T-helper 9 cell (primary cell): ENCODE data around the gene ARHGAP36.

Source experiments
- DNase-seq: peaks from one replicate; pipeline ENCODE4 v3.0.0-alpha.2; 2020
- total RNA-seq, 2 donors: gene quantifications; one replicate each; lab custom pipeline; 2026; lab: John Stamatoyannopoulos, UW

Gene ARHGAP36, protein sequence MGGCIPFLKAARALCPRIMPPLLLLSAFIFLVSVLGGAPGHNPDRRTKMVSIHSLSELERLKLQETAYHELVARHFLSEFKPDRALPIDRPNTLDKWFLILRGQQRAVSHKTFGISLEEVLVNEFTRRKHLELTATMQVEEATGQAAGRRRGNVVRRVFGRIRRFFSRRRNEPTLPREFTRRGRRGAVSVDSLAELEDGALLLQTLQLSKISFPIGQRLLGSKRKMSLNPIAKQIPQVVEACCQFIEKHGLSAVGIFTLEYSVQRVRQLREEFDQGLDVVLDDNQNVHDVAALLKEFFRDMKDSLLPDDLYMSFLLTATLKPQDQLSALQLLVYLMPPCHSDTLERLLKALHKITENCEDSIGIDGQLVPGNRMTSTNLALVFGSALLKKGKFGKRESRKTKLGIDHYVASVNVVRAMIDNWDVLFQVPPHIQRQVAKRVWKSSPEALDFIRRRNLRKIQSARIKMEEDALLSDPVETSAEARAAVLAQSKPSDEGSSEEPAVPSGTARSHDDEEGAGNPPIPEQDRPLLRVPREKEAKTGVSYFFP
- total RNA-seq: 0 reads per million in 2 donors

DNA sequence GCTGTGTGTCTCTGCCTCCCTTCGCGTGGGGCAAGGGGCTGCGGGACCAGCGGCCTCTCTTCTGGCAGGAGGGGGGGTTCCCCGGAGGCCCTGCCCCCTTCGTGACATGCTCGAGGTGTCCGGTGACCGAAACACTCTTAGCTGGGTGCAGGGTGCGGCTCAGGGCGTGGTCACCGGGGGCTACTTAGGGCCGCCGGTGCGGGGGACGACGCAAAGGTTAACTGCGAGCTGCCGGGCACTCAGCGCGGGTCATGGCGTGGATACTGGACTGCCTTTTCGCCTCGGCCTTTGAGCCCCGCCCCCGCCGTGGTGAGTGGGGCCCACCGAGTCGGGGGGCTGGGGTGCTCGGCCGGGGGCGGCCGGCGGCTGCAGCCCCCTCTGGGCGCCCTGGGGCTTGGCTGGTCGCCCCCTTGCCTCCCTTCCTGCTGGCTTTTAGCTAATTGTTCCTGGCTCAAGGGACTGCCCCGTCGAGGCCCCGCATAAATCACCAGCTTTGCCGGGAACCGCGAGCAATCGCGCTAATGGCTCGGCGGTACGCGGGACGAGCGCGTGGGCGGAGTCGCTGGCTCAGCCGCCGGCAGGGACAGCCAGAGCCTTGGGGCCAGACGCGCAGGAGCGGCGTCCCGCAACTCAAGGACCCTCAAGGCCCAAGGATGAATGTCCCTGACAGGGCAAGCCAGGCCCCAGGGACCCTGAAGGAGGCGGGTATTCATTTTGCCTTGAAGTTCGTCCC, at the start of gene ARHGAP36:
ARHGAP36 (plus strand) TSS at position 211 of the 733 bp plus-strand sequence. CDS start 23,320 bp downstream, outside the sequence.
- no peak for DNase-seq

DNA sequence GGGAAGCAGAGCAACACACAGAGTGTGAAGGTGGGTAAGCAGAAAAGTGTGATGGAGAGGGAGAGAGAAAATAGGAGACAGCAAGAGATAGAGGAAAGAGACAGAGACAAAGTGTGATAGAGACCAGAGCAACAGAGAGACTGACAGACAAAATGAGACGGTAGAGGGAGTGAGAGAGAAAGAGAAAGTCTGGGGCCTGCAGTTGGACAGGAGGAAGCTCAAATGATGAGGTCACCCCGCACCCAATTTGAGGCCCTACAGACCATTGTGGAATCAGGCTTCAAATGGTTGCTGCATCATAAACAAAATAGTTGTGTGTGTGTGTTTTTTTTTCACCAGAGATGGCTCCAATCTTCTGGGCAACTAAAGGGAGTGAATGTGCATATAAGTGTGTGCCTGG, 48.0 kb upstream of the ARHGAP36 start:
- no peak for DNase-seq

DNA sequence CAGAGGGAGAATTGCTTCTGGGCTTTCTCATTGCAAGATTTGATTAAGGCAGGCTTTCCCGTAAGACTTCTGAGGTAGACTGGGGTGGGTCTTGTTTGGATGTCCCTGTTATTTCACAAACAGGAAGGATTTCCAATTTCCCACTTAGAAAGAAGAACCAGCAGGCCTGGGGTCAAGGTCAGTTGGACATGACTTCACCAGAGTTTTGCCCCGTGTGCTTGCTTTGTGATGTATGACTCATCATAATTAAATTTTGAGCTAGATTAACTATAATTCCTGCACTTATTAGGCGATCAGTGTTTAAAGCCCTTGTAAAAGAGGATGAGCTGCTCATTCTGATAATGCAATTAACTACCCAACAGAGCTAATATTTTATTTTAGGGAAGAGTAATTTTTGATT, 32.8 kb upstream of the ARHGAP36 start:
- no peak for DNase-seq

DNA sequence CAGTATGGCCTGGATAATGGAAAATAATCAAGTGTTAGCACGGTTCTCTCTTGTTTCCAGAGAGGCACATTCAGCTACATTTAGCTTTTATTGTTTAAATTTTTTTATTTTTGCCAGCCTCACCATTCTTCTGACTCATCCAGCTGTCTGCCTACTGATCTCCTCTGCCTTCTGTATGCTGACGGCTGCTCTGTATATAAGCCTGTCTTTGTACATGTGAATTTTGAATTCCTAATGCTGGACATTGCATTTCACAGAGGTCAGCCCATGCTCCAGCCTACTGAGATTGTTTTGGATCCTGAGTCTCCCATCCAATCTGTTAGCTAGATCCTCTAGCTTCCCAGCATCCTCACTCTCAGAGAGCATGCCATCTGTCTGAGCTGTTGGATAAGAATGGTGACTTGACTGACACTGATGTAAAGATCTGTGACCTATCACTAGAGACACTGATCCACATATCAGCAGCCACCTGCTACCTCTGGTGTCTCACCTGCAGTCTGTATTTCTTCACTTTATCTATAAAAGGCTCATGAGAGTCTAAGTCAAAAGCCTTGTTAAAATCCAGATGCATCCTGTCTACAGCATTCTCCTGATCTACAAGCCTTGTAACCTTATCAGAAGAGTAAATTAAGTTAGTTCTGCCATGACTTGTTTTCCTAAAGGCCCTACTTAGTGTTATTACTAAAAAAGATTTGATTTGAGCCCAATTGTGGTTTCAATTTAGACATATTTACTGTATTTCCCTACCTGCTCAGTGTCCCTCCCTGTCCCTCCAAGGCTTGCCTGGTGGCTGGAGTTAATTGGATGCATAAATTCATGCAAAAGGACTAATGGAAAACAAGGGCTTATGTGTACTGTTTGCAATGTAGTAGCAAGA, 25.6 kb upstream of the ARHGAP36 start:
- no peak for DNase-seq

DNA sequence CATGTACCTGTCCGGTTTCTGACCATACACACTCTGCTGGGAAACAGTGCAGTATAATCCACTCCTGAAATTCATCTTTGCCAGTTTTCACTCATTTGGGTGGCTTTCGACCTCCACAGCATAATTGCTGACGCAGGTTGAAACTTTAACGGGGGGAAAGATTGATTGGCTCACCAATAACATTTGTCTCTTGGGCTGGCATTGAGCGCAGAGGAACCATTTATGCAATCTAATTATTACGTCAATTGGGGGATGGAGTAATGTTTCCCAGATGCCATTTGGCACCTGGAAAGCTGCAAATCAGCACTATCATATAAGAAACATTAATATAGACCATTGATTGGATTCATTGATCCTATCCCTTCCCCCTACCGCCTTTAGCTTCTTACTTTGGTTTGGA, 24.1 kb upstream of the ARHGAP36 start:
- no peak for DNase-seq

DNA sequence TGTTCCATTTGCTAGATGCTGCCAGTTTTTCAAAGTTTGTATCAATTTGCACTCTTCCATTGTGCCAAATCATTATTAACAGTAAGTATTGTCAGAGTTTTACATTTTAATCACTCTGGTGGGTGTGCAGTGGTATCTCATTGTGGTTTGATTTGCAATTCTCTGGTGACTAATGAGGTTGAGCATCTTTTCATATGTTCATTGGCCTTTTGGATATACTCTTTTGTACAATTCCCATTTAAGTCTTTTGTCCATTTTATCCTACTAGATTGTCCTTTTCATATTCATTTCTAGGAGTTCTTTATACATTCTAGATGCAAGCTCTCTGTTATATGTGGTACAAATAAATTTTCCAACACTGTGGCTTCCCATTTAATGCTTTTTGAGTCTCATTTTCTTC, 17.4 kb upstream of the ARHGAP36 start:
- DNase-seq: no peak

DNA sequence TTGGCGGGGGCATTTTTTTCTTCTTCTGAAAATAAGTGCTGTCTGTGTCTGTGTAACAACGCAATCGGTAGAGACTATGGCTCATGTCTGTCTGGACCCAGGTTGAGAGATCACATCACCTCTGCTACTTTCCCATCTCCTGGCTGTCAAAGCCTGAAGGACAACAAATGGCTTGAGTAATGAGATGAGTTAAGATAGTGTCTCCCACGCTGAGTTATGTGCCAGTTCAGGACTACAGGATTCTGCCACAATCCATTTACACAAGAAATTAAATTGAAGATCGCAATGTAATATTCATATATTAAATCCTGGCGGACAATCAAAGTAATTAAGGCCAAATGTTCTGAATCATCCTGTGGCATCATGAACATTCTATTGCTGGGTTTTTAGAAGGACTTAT, 16.5 kb upstream of the ARHGAP36 start:
- DNase-seq: no peak

DNA sequence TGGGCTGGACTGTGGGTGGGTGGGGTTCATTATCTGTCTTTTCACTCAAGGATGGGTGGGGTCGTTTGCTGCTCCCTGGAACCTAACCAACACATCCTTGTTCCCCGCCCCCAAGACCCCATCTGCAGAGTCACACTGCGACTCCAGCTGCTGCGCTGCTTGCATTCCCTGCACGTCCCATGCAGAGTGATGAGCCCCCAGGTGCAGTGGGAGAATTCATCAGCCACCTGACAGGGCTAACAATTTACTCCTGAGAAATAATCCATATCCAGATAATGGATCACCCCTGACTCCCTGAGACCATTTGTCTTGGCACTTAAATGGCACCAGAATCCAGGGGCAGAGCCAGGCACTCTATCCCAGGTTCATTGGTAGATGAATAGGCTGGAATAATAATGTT, 12.4 kb upstream of the ARHGAP36 start:
- no peak for DNase-seq

DNA sequence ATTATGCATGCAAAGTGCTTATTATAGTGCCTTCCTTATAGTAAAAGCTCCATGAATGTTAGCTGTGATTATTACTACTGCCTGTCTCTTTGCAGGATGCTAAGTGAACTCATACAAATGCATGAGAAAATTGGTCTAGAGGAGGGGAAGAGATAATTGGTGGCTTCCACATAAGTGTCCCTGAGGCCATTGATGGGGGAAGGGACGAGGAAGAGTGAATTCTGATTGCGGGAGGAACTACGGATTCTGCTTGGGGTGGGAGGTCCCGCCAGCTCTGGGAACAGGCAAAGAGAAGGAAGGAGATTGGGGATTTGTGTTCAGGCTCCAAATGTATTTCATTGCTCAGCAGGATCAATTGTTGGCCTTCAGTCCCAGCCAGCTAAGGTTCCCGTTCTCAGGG, 11.6 kb upstream of the ARHGAP36 start:
- DNase-seq: no peak

DNA sequence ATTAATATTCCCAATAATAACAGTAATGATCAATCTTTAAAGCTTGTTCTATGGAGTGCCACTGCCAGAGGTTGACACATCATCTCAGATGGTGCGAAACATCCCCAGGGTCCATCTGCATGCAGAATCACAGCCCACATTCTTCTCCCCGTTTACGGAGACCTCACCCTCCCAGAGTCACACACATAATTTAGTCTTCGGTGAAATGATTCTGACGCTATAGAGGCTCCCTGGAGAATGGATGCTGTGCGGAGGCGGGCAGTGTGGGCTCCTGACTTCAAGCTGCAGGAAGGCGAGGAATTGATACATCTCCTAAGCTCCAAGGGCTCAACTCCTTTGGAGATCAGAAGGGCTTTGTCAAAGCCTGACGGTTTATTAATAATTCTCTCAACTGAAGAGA, 11.0 kb upstream of the ARHGAP36 start:
- DNase-seq: no peak

DNA sequence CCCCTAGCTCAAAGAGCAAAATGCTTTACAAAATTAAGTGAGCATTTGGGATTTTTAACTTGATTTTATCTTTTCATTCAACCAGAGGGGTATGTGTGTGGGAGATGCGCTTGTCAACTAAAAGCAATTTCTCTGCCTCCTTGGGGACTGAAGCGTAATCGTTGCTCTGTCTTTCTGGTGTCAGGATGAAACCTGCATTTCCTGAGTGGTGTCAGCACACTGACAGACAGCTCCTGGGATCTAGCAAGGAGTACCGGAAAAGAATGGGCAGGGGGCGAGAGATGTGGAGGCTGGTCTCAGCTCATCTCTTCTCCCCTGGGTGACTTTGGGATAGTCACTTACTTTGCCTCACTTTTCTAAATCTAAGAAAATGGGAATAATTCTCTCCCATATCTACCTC, 5.1 kb upstream of the ARHGAP36 start:
- DNase-seq: no peak

DNA sequence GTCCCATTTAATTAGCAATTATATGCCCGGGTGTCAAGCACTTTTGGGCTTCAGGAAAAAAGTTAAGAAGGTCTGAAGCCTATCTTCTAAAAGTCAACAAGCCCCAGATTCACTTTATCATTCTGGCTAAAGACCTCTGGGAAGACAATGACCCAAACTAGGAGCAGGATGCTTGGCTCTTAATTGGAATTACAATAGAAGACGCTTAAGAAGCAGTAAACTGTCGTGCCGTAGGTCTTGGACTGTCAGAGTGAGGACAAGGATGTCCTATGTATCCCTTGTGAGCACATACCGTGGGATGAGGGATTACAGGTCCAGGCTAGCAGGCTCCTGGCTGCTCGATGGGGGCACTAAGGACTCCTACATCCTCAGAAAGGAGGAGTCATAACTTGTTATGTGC, 3.2 kb upstream of the ARHGAP36 start:
- DNase-seq: no peak

DNA sequence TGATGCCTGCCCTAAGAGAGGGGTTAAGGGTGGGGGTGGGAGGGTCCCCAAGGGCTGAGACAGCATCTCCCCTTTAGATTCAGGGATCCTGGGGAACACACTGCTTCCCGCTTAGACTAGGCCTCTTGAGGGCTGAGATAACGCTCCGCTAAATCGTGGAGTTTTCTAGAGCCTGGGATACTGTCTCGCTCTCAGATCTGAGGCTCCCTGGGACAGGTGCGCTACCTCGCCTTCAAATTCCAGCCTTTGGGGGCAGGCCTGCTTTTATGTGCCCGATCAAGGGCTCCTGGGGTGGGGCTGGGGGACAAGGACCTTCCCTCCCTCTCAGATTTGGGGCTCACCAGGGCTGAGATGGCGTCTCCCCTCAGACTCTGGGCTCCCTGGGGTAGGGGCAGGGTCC, 440 bp upstream of the ARHGAP36 start:
- DNase-seq: no peak

DNA sequence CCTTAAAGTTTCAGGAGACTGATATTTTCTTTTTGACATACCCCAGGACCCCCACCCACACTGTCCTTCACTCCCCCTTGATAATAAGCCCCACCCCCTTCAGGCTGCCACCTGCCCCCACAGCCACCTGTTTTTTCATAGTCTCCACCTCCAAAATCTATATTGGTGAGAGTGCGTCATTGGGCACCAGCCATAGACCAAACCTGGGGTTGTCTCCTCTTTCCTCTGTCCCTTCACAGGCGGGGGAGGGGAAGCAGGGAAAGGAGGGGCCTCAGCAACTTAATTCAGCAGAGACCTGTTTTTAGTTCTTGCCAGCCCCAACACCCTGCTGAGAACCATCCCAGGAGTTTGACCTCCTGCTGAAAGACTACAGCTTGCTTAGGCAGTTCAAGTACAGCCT, 1.1 kb downstream of the ARHGAP36 start:
- no peak for DNase-seq

DNA sequence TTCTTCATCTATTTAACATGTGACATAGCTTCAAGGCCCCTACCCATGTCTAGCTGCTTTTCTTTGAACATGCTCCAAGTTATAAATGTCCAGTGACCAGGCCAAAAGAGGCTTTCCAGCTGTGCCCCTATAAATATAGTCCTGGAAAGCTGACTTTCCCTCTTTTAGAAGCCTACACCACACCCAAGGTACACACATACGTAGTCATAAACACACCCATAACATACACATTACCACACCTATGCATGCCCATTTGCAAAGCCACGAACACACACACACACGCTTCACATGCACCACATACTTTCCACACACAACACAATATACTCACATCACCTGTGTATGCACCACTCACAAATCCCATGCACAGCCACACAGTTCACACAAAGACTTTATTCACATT, 2.0 kb downstream of the ARHGAP36 start:
- DNase-seq: no peak

DNA sequence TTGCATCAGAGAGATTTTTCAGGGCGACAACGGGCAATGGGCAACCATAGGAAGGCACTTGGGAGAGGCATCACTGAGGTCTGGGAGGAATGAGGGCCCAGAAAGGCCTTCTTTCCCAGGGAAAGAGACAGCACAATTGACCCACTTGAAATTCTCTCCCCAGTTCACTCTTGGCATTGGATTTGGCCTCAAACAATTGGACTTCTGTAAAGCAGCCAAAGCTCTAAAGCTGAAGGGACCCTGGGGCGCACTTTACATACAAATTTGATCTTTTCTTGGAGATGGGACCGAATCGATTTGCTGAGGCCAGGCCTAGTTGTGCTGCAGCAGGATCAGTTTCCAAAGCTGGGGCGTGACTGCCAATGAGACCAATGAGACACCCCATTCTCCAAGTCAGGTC, 3.2 kb downstream of the ARHGAP36 start:
- no peak for DNase-seq

DNA sequence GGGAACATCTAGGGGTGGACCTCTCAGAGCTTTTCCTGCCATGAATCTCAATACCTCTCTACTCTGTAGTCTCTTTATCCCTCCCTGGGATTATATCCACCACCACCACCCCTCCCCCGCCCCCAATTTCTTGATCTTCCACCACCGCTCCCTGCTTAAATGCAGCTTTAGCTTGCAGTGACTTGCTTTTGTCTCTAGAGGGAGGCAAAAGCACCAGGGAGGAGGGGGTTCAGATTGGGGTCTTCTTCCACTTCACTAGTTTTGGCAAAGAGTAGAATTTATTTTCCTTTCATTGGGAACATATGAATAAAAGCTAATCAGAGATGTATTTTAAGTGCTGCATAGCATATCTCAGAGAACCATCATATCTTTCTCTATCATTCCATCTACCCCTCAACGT, 5.5 kb downstream of the ARHGAP36 start:
- no peak for DNase-seq

DNA sequence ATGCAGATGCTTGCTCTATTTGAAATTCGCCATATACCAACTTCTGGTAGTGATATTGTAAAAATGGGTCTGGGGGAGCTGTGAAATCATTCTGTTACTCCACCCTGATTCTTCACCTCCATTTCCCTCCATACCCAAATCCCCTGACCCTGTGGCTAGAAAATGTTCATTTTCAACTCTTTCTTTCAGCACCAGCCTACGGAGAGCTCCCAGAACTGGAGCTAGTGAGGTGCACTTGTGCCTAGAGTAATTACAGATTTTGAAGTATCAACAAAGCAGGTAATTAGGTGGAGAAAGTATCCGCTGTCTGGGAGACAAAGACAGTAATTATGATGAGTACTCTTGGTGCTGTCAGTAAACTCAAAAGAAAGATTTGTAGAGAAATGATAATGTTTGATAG, 8.1 kb downstream of the ARHGAP36 start:
- no peak for DNase-seq

DNA sequence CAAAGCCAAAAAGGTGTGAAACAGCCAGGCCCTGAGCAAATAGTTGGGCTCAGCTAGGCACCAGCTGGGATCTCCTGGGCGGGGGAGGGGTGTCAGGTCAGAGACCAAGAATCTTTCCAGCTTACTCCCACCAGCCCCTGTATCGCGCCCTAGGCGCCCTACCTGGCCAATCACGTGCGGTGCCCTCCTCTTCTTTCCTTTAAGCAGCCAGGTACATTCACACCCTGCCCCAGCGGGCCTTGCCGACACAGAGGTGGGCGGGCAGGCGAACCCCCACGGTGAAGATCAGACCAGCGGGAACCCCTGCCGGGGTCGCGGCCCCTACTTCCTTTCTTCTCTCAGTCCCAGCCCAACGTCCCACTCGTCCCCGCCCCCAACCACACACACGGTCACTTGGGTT, 9.1 kb downstream of the ARHGAP36 start:
- DNase-seq: no peak

DNA sequence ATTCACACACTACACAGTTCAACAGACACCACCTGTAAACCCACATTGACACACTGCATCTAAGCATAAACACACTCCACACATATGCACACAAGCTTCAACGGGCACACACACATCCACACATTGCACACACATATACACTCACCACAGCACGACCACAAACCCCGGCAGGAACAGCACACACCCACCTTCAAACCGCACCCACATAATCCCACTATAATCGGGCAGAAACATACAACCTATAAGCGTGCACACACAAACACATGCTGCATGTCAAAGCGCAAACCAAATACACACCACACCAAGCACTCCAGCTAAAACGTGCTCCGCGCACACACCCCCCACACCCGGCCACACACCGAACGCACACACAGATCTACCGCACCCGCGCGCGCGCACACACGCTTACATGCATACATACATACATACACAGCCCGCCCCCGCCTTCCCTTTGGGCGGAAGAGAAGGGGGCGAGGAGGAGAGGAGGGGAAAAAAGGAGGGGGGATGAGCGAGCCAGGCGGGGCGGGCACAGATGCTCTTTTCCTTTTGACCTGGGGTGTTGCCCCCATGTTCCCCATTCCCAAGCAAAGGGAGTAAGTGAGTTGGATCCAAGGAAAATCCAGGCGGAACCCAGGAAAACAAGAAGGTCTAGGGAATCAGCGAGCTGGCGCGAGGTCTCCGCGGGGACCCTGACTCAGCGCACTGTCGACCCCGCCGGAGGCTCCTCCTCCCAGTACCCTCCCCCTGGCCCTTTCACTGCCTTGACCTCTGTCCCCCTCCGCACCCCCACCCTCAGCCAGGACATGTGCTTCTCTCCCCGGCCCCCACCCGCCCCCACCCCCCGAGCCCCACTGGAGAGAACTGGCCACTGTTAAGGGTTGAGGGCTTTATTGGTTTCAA, 9.9 kb downstream of the ARHGAP36 start:
- no peak for DNase-seq

DNA sequence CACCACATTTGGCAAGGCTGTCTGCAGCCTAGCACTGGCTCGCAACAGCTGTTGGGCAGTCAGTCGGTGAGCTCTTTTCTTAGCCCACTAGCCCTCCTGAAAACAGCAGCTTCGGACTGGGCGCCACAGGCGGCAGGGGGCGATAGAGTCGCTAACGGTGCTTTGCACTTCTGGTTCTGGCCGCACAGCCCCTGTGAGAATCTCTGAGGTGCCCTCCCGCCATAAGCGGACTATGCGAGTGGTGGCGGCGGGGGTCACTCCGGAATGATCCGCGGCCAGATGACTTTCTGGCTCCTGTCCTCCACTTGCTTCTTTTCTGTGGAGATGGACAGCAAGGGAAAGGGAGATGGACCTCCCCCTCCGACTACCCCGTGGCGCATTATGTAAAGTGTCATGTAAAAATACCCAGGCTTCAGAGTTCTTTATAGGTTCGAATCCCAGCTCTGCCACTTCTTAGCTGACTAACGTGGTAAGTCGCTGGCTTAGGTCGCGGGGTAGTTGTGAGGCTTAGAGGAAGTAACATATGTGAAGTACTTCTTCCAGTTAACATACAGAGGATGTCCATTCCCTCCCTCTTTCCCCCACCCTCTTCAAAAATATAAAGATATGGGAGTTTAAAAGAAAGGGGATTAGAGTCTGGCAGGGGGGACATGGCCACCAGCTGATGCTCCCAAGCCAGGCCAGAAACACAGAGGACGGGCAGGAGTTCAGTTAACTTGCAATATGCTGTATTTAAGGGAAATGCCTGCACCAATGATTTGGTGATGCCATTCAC, 11.0 kb downstream of the ARHGAP36 start:
- DNase-seq: no peak
